Endothelial cell of umbilical vein (primary cell): ENCODE results near the gene GJB5. TPM values are rescaled to one million over a fixed set of nuclear protein-coding genes. Genes with fewer than 3 reads are reported as not detected.

Source experiments
- BruUV-seq: library from RNA; stranded (reverse); fragments of 400-500 nt; replicated peaks from 2 replicates; lab custom pipeline; 2021; lab: Mats Ljungman, UMichigan
- CTCF ChIA-PET: fragments of 300-600, 350-600 bp; sonication (Branson Sonifier 250); formaldehyde crosslinking; loops from one replicate; lab custom pipeline; 2021; ENCODE audit warnings: antibody characterized with exemption, inconsistent platforms; lab: Charles Lee
- POLR2A ChIA-PET: fragments of 300-600, 350-600 bp; sonication (Branson Sonifier 250); formaldehyde crosslinking; loops from one replicate; lab custom pipeline; 2021; ENCODE audit warnings: antibody characterized with exemption, inconsistent platforms; lab: Charles Lee
- DNase-seq: peaks from one replicate; pipeline ENCODE4 v3.0.0-alpha.2; 2011; ENCODE audit warnings: low read depth, low spot score
- FAIRE-seq: peaks from 2 replicates; lab custom pipeline; 2011; peaks lifted over from hg19 to GRCh38; lab: Jason Lieb, UNC
- H2AFZ ChIP-seq: 2 replicates; pipeline ENCODE4 v1.6.0; 2012; ENCODE audit warnings: low read depth, low read length, control low read depth, inconsistent platforms
- H3K27ac ChIP-seq: 2 replicates; pipeline ENCODE4 v1.5.1; 2011; ENCODE audit warnings: low read depth, mild to moderate bottlenecking, control low read depth, low read length, moderate library complexity; ENCODE audit not compliant: insufficient read depth
- H3K27me3 ChIP-seq, 2 experiments: 2 replicates each; pipeline versions ENCODE4 v1.6.0 to v1.6.1; 2011; ENCODE audit warnings: low read length in 2 of 2, mixed read lengths in 1 of 2; ENCODE audit not compliant: control insufficient read depth in 2 of 2, insufficient read depth in 2 of 2
- H3K36me3 ChIP-seq, 2 experiments: 2 replicates in 1 of 2; 3 replicates in 1 of 2; pipeline ENCODE4 v1.5.1; 2011; ENCODE audit warnings: low read length in 2 of 2, mild to moderate bottlenecking in 1 of 2, moderate library complexity in 1 of 2; ENCODE audit not compliant: control insufficient read depth in 2 of 2, insufficient read depth in 2 of 2; ENCODE audit errors: extremely low read depth in 1 of 2
- H3K4me1 ChIP-seq: 3 replicates; pipeline ENCODE4 v1.5.1; 2011; ENCODE audit warnings: mild to moderate bottlenecking, low read length; ENCODE audit not compliant: control insufficient read depth, insufficient read depth; ENCODE audit errors: extremely low read depth
- H3K4me2 ChIP-seq: 2 replicates; pipeline ENCODE4 v1.6.1; 2011; ENCODE audit warnings: low read length, control low read depth, mixed read lengths; ENCODE audit not compliant: insufficient read depth
- H3K4me3 ChIP-seq, 3 experiments: fragments of 200-600 bp in 1 of 3; sonication (generic), shearing (Covaris generic) in 1 of 3; replicated peaks in 1 of 3; 2 replicates each; pipeline ENCODE4 v1.5.1; 2011 to 2016; ENCODE audit warnings: control low read depth in 3 of 3, low read length in 3 of 3, mild to moderate bottlenecking in 2 of 3, inconsistent platforms in 1 of 3, low read depth in 1 of 3, moderate library complexity in 1 of 3; ENCODE audit not compliant: insufficient read depth in 1 of 3
- H3K79me2 ChIP-seq: 2 replicates; pipeline ENCODE4 v1.6.0; 2012; ENCODE audit warnings: low read length, inconsistent platforms; ENCODE audit not compliant: control insufficient read depth, insufficient read depth
- H3K9ac ChIP-seq: replicated peaks from 2 replicates; pipeline ENCODE3; 2011; ENCODE audit warnings: low read length, control low read depth; ENCODE audit not compliant: insufficient read depth; ENCODE audit errors: extremely low read depth
- H3K9me1 ChIP-seq: replicated peaks from 3 replicates; pipeline ENCODE4 v1.6.0; 2011; ENCODE audit warnings: mild to moderate bottlenecking, low read length; ENCODE audit not compliant: control insufficient read depth, insufficient read depth; ENCODE audit errors: extremely low read depth
- H3K9me3 ChIP-seq: replicated peaks from 2 replicates; pipeline ENCODE4 v1.5.1; 2012; ENCODE audit warnings: low read length, inconsistent platforms; ENCODE audit not compliant: control insufficient read depth, insufficient read depth
- H4K20me1 ChIP-seq: replicated peaks from 2 replicates; pipeline ENCODE3; 2011; ENCODE audit warnings: mild to moderate bottlenecking, low read length; ENCODE audit not compliant: control insufficient read depth, insufficient read depth; ENCODE audit errors: extremely low read depth
- EZH2 ChIP-seq: IDR thresholded peaks from 2 replicates; pipeline ENCODE4 v1.6.1; 2012; ENCODE audit warnings: borderline replicate concordance, low read depth, mild to moderate bottlenecking, moderate library complexity, low read length, inconsistent platforms; ENCODE audit not compliant: severe bottlenecking
- FOS ChIP-seq: IDR thresholded peaks from 2 replicates; pipeline ENCODE4 v1.6.1; 2011; ENCODE audit warnings: mild to moderate bottlenecking, low read length, moderate library complexity, borderline replicate concordance; ENCODE audit not compliant: insufficient read depth
- GATA2 ChIP-seq: IDR thresholded peaks from 2 replicates; pipeline ENCODE4 v1.7.0; 2011; ENCODE audit warnings: low read depth, mild to moderate bottlenecking, moderate library complexity, mixed read lengths, low read length; ENCODE audit not compliant: insufficient read length, insufficient read depth
- JUN ChIP-seq: IDR thresholded peaks from 2 replicates; pipeline ENCODE4 v1.6.1; 2011; ENCODE audit warnings: borderline replicate concordance, low read depth; ENCODE audit not compliant: insufficient read length, insufficient read depth
- MYC ChIP-seq: IDR thresholded peaks from one replicate; pipeline ENCODE4 v1.6.1; 2011; ENCODE audit warnings: mild to moderate bottlenecking, low read depth, low read length
- POLR2A ChIP-seq: IDR thresholded peaks from 2 replicates; pipeline ENCODE4 v1.6.1; 2012; ENCODE audit warnings: low read depth, mild to moderate bottlenecking, control low read depth, low read length
- POLR2AphosphoS5 ChIP-seq: IDR thresholded peaks from 2 replicates; pipeline ENCODE4 v1.6.1; 2012; ENCODE audit warnings: low read depth, mild to moderate bottlenecking, control low read depth, low read length, moderate library complexity; ENCODE audit not compliant: insufficient read depth
- dilution Hi-C: fragments of 300-500 bp; cut with MboI; formaldehyde crosslinking; loops from one replicate; pipeline ENCODE4 v1.15.0; 2019; ENCODE audit warnings: low sequenced_read_pairs; ENCODE audit not compliant: extremely low pct_ligation_motif_present
- intact Hi-C: fragments of 100-400 bp; cut with micrococcal nuclease; formaldehyde crosslinking; loops from one replicate; pipeline ENCODE4 v1.10.0; 2022
- polyA plus RNA-seq, 4 experiments: library from polyadenylated mRNA; depleted of rRNA in 3 of 4; stranded (reverse) in 3 of 4; unstranded in 1 of 4; fragments of >200 nt; gene quantifications; 2 replicates each; pipeline versions ENCODE4 v1.2.1 to v1.2.3, GENCODE V29; 2011 to 2012; ENCODE audit warnings: missing spikeins in 1 of 4
- total RNA-seq: library from RNA; stranded (reverse); gene quantifications from 2 replicates; pipeline ENCODE4 v1.2.3, GENCODE V29; 2021
- TF ChIP-seq, protein P1 (sequence below), 2 donors: IDR thresholded peaks; 1 replicate in 1 of 2; 2 replicates in 1 of 2; pipeline ENCODE4 v1.5.1; 2011; ENCODE audit warnings: low read length in 2 of 2, mild to moderate bottlenecking in 2 of 2, moderate library complexity in 2 of 2, control low read depth in 1 of 2, inconsistent platforms in 1 of 2, low read depth in 1 of 2; ENCODE audit not compliant: insufficient read depth in 1 of 2; ENCODE audit errors: extremely low read depth in 1 of 2
- TF ChIP-seq, protein P2 (sequence below): IDR thresholded peaks from 2 replicates; pipeline ENCODE4 v1.6.1; 2011; ENCODE audit not compliant: insufficient read depth, insufficient read length

The GJB5 gene
- total and polyA plus RNA-seq, 2 donors (not counting 3 experiments of a cell fraction or from before 2014, with no cell fraction given) = not detected

DNA sequence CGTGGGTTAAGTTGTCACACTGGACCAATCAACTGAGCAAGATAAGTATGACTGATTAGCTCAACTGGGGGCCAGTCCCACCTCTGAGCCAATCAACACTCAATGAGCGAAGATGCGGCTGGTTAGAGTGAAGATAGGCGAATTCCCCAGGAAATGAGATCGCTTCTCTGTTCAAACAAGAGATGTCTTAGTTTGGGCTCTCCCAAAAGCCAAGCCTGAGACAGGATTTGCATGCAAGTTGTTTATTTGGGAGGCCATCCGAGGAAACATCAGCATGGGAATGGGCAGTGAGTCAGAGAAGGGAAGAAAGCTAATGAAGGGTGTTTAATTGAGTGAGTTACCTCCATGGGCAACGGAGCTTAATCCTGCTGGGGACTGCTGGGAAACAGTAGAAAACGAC, 4.9 kb upstream of the GJB5 start:
- Histone ChIP-seq H2AFZ (no peak overlapping the region), H3K36me3 (no peaks in the 10 kb centered on the region), H3K9me1 (no peaks in the 10 kb centered on the region), H4K20me1 (no peaks in the 10 kb centered on the region), H3K9me3 (no peaks in the 10 kb centered on the region), H3K4me2 (no peak overlapping the region), H3K27ac (no peak overlapping the region), H3K27me3 (no peaks in the 10 kb centered on the region), H3K79me2 (no peaks in the 10 kb centered on the region), H3K9ac (no peak overlapping the region), H3K4me1 (no peaks in the 10 kb centered on the region), H3K4me3 (no peak overlapping the region)
- ChIA-PET POLR2A (no interaction called here), CTCF (no interaction called here)
- dilution Hi-C loops (no loop called here), intact Hi-C loops (no loop called here)
- FAIRE-seq (no peak), DNase-seq (no peak)
- no peak for TF ChIP-seq MYC
- TF ChIP-seq POLR2A = no peak
- TF ChIP-seq, protein P1, sequence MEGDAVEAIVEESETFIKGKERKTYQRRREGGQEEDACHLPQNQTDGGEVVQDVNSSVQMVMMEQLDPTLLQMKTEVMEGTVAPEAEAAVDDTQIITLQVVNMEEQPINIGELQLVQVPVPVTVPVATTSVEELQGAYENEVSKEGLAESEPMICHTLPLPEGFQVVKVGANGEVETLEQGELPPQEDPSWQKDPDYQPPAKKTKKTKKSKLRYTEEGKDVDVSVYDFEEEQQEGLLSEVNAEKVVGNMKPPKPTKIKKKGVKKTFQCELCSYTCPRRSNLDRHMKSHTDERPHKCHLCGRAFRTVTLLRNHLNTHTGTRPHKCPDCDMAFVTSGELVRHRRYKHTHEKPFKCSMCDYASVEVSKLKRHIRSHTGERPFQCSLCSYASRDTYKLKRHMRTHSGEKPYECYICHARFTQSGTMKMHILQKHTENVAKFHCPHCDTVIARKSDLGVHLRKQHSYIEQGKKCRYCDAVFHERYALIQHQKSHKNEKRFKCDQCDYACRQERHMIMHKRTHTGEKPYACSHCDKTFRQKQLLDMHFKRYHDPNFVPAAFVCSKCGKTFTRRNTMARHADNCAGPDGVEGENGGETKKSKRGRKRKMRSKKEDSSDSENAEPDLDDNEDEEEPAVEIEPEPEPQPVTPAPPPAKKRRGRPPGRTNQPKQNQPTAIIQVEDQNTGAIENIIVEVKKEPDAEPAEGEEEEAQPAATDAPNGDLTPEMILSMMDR (IDR thresholded peaks at IDR 0.05; ENCODE audit: extremely low read depth in 1 of 2, insufficient read depth in 1 of 2, low read depth in 1 of 2, low read length in 2 of 2) = no peak
- no peak for TF ChIP-seq GATA2
- no peak for TF ChIP-seq POLR2AphosphoS5
- BruUV-seq = no TSS peak

DNA sequence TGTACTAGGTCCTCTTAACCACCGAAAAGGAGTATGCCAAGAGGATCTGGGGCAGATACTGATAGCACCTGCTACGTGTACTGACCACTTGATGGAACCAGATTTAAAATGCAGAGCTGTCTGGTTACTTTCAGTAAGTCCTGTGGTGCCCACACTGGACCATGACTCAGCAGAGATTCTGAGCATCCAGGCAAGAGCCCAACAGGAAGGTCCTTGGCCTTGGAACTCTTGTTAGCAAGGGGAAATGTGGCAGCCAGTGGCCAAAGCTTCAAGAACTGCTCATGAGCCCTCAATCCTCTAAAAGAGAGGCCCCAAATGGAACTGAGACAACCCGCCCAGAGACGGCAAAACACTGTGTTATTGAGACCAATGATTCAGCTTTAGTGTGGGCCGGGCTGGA, 4.2 kb upstream of the GJB5 start:
- TF ChIP-seq EZH2 = no peak
- no peak for TF ChIP-seq POLR2AphosphoS5
- TF ChIP-seq, protein P2, sequence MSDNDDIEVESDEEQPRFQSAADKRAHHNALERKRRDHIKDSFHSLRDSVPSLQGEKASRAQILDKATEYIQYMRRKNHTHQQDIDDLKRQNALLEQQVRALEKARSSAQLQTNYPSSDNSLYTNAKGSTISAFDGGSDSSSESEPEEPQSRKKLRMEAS = no peak
- TF ChIP-seq, protein P1 (IDR thresholded peaks at IDR 0.05; ENCODE audit: extremely low read depth in 1 of 2, insufficient read depth in 1 of 2, low read depth in 1 of 2, low read length in 2 of 2) = no peak
- no peak for TF ChIP-seq POLR2A
- TF ChIP-seq MYC = no peak
- no peak for TF ChIP-seq JUN
- no peak for TF ChIP-seq FOS
- H3K9ac ChIP-seq = no peak overlapping the region
- H3K27ac ChIP-seq = no peak overlapping the region
- dilution Hi-C loops = no loop called here
- no peaks in the 10 kb centered on the region for H3K79me2 ChIP-seq
- no peaks in the 10 kb centered on the region for H3K36me3 ChIP-seq
- POLR2A ChIA-PET = no interaction called here
- no peak for FAIRE-seq
- no peak overlapping the region for H3K4me3 ChIP-seq
- BruUV-seq = no TSS peak
- CTCF ChIA-PET = interaction anchor here (0.7 to 0.9 kb wide), 2 partner anchors 8 to 1118 kb away, joined by 6 to 7 read pairs; no protein-coding TSS in a partner anchor
- H3K9me3 ChIP-seq = no peaks in the 10 kb centered on the region
- H3K4me1 ChIP-seq = no peaks in the 10 kb centered on the region
- intact Hi-C loops = no loop called here
- H3K4me2 ChIP-seq = no peak overlapping the region
- H3K9me1 ChIP-seq = no peaks in the 10 kb centered on the region
- no peak overlapping the region for H2AFZ ChIP-seq
- no peak for DNase-seq
- no peaks in the 10 kb centered on the region for H3K27me3 ChIP-seq
- H4K20me1 ChIP-seq = no peaks in the 10 kb centered on the region
